ENCODE data around the gene SLC22A2.

Gene SLC22A2

DNA sequence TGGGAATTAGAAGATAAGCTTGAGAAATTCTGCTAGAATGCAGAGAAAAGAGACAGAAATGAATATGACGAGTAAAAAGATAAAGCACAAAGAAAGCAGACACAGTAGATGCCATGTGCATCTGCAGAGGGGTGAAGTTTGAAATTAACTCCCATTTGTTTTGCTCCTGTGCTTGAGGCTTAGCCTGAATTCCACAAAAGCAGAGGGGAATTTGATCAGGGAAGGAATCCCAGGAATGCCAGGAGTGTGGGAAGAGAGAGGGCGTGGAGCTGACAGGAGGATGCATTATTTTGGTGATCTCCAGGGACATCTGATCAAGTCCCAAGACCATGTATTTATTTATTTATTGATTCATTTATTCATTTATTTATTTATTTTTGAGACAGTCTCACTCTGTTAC, 81.4 kb downstream of the SLC22A2 start:
- no peak for DNase-seq (ENCODE audit: low spot score)
- in situ Hi-C loops (cut with MboI; ENCODE audit: low pct_unique_long_range_greater_than_20kb, low sequenced_read_pairs, unreplicated experiment): no loop called here
- TF ChIP-seq, protein P1, sequence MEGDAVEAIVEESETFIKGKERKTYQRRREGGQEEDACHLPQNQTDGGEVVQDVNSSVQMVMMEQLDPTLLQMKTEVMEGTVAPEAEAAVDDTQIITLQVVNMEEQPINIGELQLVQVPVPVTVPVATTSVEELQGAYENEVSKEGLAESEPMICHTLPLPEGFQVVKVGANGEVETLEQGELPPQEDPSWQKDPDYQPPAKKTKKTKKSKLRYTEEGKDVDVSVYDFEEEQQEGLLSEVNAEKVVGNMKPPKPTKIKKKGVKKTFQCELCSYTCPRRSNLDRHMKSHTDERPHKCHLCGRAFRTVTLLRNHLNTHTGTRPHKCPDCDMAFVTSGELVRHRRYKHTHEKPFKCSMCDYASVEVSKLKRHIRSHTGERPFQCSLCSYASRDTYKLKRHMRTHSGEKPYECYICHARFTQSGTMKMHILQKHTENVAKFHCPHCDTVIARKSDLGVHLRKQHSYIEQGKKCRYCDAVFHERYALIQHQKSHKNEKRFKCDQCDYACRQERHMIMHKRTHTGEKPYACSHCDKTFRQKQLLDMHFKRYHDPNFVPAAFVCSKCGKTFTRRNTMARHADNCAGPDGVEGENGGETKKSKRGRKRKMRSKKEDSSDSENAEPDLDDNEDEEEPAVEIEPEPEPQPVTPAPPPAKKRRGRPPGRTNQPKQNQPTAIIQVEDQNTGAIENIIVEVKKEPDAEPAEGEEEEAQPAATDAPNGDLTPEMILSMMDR (IDR thresholded peaks at IDR 0.05; ENCODE audit: extremely low read depth, insufficient read depth, missing control alignments): no peak

DNA sequence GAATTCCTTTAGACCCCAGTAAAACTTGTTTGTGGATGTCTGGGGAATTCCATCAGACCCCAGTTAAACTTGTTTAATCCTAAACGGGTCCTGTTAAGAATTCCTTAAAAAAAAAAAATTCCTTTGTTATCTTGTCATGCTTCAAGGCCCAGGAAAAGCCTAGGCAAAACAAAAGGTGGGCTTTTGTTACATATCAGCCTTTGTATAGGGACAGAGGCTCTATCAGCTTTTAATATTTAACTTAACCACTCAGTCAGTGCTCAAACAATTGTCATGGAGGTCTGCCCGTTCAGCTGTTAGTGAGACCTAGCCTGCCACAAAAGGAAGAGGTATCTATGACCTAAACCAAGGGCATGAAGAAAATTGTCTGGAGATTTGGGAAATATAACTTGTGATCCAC, 83.9 kb downstream of the SLC22A2 start:
- TF ChIP-seq, protein P1 (IDR thresholded peaks at IDR 0.05; ENCODE audit: extremely low read depth, insufficient read depth, missing control alignments): no peak

DNA sequence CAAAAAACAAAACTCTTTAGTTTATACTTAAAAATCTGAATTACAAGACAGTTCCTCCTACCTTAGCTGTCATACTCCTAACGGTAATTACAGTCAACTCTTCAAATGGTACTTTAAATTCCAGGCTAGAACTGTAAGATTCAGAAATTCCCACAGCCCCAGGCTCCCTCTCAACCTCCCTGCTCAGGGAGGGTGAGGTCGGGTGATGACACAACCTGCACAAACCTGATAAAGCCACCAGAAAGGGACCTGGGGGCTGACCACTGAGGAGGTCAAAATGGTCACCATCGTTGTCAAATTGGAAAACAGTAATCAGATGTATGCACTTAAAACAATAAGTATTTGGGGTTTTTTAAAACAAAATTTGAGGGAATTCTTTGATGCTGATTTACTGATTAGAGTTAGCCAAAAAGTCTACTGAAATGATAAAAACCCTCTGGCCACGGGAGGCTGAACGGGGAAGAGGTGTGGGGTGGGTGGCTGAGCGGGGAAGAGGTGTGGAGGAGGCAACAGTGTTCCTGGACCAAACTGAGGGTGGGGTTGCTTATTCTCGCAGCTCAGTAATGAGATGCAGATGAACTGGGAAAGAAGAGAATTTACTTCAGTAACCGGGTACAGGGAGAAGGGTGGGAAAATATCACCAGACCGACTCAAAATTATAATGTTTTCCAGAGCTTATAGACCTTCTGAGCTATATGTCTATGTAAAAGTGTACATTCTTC, 84.7 kb downstream of the SLC22A2 start:
- DNase-seq (ENCODE audit: low spot score): no peak
- in situ Hi-C loops (cut with MboI; ENCODE audit: low pct_unique_long_range_greater_than_20kb, low sequenced_read_pairs, unreplicated experiment): no loop called here
- TF ChIP-seq, protein P1 (IDR thresholded peaks at IDR 0.05; ENCODE audit: extremely low read depth, insufficient read depth, missing control alignments): no peak

More for the DNA sequence above, 83.9 kb downstream of the SLC22A2 start:
- in situ Hi-C loops (cut with MboI; ENCODE audit: low pct_unique_long_range_greater_than_20kb, low sequenced_read_pairs, unreplicated experiment): no loop called here
- DNase-seq (ENCODE audit: low spot score): no peak

DNA sequence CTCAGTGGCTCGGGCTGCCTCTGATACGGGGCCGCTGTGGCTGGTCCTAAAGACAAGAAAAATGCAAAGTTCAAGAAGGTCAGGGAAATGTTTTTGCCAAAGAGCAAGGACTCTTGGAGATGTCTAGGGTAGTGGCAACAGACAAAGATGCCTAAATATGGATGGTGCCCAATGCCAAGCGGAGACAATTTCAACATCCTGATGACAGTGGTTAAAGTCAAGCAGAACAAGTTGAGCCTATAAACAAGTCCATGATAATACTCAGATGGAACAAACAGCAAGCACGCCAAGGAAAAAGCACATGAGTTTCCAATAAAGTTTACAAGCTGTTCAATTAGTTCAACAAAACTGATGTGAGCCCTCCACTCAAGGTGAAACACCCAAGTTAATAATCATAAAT, 85.9 kb downstream of the SLC22A2 start:
- TF ChIP-seq, protein P1 (IDR thresholded peaks at IDR 0.05; ENCODE audit: extremely low read depth, insufficient read depth, missing control alignments): no peak
- in situ Hi-C loops (cut with MboI; ENCODE audit: low pct_unique_long_range_greater_than_20kb, low sequenced_read_pairs, unreplicated experiment): no loop called here
- DNase-seq (ENCODE audit: low spot score): no peak

DNA sequence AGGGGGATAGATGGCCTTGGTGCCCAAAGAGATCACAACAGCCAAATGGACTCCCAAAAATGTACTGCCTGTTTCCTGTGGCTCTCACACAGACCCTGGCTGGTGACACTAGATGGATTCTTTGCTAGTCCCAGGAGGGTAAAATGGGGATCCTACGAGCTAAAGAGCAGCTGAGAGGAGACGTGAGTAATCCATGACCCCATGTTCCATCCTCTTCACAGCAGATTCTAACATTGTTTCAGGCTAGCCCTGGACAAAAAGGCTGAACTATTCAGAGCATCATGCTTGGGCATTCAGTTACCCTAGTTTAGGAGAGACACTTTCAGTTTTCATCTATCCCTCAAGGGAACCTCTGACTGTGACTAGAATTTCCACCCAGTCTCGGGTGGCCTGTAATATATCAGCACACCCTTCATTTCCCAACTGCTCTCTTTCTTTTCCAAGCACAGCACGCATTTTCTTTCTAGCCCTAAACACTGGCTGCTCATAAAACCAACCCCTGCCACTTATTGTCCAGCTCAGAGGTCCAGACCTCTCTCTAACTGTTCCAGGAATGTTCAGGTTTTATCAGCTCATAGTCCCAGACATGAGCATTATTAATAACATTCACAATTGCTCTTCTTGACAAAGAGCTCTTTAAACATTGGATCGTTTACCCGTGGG, 88.5 kb downstream of the SLC22A2 start:
- TF ChIP-seq, protein P1 (IDR thresholded peaks at IDR 0.05; ENCODE audit: extremely low read depth, insufficient read depth, missing control alignments): no peak

DNA sequence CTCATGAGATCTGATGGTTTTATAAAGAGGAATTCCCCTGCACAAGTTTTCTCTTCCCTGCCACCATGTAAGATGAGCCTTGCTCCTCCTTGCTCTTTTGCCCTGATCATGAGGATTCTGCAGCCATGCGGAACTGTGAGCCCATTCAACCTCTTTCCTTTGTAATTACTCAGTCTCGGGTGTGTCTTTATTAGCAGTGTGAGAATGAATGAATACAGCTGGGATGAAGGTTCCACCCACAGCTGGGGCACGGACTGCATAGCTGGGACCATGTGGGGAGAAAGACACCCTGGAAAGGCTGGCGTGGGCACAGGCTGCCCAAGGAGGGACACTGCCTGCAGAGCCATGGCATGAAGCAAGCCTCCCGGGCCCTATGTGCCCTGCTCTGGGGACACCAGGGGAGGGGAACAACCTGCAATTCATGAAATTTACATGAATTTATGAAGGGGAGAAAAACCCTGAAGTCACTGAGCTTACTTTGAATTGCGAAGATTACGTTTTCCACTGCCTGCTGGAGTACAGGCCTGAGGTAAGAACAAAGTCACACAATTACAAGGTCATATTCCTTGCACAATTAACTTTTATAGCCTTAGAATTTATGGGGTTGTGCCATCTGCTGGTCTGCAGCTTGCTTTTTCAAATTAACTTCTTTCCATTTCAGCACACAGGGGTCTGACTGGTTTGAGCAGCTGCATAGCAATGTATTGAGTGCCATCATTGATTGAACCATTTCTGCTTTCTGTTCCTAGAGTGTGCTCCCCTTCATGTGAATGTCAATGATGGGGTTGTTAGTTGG, 90.8 kb downstream of the SLC22A2 start:
- TF ChIP-seq, protein P1 (IDR thresholded peaks at IDR 0.05; ENCODE audit: extremely low read depth, insufficient read depth, missing control alignments): no peak
- in situ Hi-C loops (cut with MboI; ENCODE audit: low pct_unique_long_range_greater_than_20kb, low sequenced_read_pairs, unreplicated experiment): no loop called here
- DNase-seq (ENCODE audit: low spot score): no peak

More for the DNA sequence above, 88.5 kb downstream of the SLC22A2 start:
- in situ Hi-C loops (cut with MboI; ENCODE audit: low pct_unique_long_range_greater_than_20kb, low sequenced_read_pairs, unreplicated experiment): no loop called here
- DNase-seq (ENCODE audit: low spot score): no peak
